NCI-H1417 treated with DMSO at 0.1 percent for 48 hours (cell line): ENCODE data around the gene RFX7.

ENCODE experiments used
- DNase-seq: peaks from one replicate; lab custom pipeline; 2025; lab: John Stamatoyannopoulos, UW

RFX7 gene

DNA sequence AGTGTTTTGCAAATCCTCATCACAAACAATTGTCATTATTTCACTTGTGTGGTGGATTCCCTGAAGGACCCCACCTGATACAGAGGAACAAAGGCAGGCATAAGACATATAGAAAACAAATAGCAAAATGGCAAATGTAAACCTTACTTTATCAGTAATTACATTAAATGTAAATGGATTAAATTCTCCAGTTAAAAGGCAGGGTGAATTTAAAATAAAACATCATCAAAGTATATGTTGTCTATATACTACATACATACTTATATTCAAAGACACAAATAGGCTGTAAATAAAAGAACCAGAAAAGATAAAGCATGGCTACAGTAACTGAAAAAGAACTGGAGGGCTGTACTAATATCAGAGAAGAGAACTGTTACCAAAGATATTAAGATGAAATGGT is 117.3 kb downstream of the RFX7 start:
- DNase-seq = no peak

DNA sequence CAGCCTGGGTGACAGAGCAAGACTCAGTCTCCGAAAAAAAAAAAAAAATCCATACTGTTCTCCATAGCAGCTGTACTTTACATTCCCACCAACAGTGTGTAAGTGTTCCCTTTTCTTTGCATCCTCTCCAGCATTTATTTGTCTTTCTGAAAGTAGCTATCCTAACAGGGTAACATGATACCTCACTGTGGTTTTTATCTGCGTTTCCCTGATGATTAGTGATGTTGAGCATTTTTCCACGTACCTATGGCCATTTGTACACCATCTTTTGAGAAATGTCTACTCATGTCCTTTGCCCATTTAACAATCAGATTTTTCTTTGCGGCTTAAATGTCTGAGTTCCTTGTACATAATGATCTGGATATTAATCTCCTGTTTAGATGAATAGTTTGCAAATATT is 119.3 kb downstream of the RFX7 start:
- no peak for DNase-seq

DNA sequence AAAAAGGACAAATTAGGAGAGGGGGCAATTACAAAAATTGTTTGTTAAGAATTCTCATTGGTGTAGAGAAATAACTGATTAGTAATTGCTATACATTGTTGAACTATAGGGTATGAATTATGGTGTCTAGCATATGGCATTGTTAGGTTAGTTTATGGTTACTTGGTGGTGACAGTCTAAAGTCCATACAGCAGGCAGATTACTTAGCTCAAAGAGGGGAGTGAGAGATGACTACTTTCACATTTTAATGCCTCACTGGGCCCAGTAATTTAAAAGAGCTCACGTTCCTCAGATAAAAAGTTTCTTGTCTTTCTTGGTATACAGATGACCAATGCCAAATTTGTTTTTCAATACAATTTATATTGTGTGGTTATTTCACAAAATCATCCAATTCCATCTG is 137.8 kb downstream of the RFX7 start:
- no peak for DNase-seq

GRCh38 chr15:56102441-56102840 is 141.2 kb downstream of the RFX7 start:
- DNase-seq = no peak

DNA sequence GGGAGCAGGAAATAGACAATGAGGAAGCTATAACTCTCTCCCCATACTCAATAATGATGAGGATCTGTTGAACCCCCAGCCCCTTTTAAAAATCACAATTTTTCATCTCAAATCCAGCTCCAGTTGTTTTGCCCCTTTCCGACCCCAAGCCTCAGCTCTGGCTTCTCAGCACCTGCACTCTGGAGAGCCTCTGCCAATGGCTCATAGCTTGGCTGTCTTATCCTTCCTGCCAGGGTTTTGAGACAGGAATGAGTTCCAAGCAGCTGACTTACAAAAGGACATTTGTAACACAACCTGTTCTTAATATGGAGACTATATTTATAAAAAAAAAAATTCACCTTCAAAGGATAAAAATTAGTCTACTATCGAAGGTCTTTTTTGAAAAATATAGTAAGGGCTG is 144.4 kb downstream of the RFX7 start:
- no peak for DNase-seq

DNA sequence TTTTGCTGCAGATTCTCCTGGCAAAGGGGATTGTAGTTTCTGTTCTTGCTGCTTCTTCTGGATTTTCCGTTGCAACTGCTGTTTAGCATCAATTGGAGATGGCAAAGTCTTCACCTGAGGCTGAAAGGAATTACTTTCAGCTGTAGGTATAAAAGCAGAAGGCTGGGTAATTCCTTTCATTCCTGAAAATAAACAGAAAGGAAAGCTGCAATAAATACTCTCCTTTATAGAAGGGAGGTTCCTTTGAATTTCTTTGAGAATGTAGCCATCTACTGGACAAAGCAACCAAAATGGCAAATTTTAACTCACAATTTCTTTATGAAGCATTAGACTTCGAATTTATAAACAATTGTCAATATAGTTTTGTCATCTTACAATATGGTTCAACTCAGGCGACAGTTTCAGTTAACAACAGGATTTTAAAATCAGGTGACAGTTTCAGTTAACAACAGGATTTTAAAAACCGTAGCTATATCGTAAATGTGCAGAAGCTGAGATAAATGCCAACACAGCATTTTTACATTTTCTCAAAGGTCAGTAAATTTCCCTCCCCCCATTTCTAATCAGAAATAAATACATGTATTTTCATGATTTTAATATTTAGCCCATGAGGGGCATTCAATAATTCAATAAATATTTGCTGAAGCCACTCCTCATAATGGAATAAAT is 145.3 kb downstream of the RFX7 start:
- no peak for DNase-seq

GRCh38 chr15:56095406-56095805 is 148.3 kb downstream of the RFX7 start:
- no peak for DNase-seq

DNA sequence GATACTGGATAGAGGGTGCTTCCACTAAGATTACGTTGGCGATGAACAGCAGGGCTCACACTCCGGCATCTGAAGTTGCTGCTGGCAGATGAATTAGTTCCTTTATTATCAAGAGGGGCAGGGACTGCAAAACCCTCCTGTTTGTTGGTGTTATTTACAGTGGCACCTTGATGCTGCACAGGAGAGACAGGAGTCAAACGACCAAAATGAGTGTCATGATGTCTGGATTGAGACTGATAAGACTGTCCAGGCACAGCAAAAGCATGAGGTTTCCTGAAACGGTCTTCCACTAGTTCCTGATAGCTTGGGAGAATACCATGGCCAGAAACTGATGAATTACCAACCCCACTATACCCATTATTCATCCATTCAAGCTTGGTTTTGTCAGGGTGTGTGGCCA is 149.5 kb downstream of the RFX7 start:
- DNase-seq = no peak

DNA sequence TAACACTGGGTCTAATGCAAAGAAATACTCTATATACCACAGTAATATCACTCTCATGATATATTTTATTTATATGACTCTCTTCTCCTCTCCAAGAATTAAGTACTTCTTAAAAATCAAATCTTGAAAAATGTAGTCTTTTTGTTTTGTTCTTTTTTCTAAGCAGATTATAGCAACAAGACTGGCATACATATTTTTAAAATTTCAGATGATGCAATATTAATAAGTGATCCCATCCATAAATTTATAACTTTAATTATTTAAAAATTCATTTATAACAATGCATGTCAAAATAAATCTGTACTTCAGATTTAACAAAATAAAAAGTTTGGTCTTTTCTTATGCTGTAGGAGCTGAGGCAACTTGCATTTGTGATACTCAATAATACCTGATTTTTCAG is 155.3 kb downstream of the RFX7 start:
- no peak for DNase-seq

DNA sequence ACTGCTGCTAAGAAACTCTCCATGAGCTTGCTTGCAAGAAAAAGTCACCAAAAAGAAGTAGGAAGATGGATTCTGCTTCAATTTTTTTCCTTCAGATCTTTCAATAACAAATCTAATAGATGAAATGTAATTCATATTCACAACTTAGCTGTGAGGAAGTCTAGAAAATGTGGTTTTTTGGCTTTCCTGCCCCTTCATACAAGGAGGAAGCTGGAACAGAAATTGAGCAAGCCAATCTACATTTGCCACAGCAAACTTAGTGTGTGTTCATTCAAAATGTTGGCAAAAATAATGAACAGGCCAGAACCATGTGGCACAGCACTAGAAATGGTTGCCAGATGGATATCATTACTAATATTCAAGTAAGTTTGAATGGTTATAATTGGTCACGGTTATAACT is 157.1 kb downstream of the RFX7 start:
- no peak for DNase-seq

DNA sequence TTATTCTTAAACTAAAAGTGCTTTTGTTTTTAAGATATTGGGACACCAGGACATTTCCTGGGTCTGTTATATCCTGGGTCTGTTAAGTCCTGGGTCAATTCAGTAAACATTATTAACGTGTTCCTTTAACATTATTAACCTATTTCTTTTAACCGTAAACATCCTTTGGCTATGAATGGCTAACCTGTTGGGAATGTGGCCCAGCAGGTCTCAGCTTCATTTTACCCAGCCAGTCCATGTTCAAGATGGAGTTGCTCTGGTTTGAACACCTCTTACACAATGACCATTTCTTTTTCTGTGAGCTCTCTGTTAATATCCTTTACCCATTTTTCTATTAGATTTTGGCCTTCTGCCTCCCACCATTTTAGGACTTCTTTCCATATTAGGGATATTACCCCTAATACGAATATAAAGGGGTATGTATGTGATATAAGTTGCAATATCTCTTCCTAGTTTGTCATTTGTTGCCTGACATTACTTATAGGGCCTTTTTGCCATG is 161.4 kb downstream of the RFX7 start:
- no peak for DNase-seq

DNA sequence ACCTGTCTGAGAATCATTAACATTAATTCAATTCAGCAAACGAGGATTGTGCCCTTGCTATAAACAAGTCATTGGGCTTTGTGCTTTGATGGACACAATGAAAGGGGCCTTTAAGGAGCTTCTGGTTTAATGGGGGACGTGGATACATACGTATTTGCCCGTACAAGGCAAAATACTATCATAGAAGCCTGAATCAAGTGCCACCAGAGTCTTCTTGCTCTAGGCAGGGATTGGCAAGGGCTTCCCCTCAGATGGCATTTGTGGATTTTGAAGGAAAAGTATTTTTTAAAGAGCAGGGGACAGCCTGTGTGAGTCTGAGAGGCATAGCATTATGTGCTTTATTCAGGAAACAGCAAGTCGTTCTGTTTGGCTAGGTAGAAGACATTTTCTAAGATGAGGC is 166.6 kb downstream of the RFX7 start:
- no peak for DNase-seq

DNA sequence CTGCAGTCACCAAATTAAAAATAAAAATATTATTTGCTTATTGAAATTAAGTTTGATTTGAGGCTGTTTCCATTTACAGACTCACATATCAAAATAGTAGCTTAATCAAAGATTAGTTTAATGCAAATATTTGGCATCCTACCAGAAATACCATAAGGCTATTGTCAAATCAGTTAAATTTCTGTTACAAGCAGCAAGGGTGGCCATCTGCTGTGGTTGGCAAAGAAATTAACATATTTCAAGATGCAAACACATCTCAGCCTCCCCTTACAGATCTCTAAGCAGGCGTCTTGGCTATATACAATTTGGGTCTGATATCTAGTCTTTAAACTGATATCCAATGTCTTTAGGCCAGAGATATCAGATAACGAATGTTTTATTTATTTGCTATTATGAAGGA is 167.0 kb downstream of the RFX7 start:
- DNase-seq = no peak

GRCh38 chr15:56074481-56075265 is 169.0 kb downstream of the RFX7 start:
- no peak for DNase-seq

DNA sequence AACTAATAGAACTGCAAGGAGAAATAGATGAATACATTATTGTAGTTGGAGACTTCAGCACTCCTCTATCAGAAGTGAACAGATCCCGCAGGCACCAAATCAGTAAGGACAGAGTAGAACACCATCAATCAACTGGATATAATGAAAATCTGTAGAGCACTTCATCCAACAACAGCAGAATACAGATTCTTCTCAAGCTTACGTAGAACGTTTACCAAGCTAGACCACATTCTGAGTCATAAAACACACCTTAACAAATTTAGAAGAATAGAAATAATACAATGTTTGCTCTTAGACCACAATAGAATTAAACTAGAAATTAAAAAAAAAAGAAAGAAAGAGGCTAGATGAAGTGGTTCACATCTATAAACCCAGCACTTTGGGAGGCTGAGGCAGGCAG is 179.5 kb downstream of the RFX7 start:
- no peak for DNase-seq

- DNase-seq = no peak
Observed at GRCh38 chr15:56059716-56060115, 184.0 kb downstream of the RFX7 start.

DNA sequence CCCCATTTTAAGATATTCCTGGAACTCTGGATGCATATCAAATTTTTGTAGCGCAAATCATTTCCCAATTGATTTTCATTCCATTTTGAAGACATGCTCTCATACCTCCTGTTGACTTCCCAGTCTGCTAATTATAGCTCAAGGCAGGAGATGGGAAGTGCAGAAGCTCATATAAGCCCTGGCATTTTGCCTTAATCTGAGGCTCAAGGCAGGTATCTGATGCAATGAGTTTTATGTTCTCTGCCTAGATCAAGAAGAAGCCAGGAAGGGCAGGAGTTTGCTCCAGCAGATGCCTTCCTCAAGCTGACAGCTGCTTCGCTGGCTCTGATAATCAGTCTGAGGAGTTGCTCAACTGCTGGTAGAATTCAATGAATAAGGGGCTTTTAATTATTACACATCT is 184.7 kb downstream of the RFX7 start:
- no peak for DNase-seq

DNA sequence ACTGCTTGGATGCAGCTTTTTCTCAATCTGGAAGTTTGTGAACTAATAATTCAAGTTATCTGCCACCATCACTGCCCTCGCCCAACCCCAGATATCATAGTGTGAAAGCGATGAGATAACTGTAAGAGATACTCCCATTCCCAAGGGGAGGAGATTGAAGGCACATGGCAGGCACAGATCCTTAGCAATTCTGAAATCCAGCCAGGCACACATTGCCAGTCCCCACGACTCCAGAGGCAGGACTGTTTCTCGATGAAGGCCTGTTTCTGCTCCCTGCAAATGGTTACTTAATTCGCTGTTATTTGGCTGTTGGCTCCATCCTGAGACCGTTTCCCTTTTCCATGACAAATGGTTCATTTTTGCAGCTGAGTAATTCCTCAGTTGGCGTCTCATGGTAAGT is 187.1 kb downstream of the RFX7 start:
- DNase-seq = no peak

DNA sequence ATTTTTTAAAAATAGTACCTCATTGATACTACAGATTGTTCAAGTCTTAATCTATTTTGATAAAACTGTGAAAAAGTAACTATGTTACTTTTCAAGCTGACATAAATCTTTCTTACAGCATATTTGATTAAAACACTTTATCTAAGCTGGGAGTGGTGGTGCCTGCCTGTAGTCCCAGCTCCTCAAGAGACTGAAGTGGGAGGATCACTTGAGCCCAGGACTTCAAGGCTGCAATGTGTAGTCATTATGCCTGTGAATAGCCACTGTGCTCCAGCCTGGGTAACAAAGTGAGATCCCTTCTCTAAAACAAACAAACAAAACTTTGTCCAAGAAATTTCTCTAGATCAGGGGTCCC is 190.7 kb downstream of the RFX7 start:
- DNase-seq = no peak

DNA sequence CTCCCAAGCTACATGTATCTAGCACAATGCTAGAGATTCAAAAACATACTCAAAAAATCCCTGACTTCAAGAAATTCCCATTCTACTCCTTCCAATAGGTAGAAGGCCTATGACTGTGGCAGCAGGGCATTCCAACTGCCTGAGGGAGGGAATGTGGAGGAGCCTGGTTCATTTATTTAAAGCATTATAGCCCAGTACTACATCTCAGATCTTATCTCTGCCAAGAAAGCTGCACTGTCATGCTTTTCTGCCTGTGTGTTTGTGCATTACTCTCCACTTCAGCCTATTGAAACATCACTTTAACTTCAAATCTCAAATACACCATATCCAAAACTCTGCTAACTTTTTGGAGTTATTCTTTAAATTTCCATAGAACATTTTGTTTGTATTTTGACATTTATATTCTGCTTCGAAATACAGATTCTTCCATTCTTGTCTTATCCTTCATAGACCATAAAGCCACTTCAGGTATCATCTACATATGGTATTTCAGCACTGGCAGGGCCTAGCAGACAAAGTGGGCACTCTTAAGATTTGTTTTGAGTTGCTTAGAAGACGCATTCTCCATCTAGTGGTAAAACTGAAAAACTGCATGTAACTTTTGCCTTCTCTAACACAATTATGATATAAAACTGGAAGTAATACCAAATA is 191.2 kb downstream of the RFX7 start:
- peak; percentile 50 for DNase-seq

DNA sequence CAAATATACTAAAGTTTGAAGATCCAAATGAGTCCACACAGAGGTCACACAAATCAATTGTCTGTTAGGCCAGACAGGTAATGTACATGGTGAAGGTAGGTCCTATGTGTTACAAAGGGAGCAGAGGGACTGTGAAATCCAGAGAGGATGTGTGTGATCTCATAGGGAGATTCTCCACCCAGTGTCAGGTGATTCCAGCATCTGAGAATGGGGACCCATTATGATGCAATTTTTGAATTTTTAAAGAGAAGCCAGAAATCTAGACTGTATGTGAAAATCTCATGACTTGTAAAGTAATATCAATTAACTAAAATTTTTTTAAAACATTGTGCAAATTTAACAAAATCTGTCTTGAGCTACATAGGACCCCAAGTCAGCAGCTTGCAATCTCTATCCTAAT is 192.0 kb downstream of the RFX7 start:
- no peak for DNase-seq

DNA sequence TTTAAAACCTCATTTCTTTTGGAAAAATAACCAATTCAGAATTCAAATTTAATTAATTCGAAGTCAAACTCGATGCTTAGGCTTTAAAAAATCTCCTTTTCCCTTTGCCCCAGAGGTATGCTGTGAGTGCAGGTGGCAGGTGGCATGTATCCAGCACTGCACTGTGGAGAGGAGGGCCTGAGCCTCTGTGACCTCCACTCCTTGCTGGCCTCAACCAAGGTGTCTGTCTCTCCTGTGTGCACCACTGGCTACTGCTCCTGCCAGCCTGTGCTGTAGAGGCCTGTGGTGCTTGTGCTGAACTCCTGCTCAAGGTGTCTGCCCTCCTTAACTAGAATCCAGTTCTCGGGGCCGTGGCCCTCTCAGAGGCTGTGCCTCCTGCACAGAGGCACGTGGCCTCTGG is 194.1 kb downstream of the RFX7 start:
- DNase-seq = no peak

GRCh38 chr15:56047354-56047753 is 196.3 kb downstream of the RFX7 start:
- DNase-seq = no peak
